T-helper 2 cell treated with Interferon-gamma antibody and Interleukin-4, amounts not matched to agents 100 ng/mL and 5 ng/mL, for 36 hours (primary cell): ENCODE measurements around the gene ZGLP1. TPM values are rescaled to one million over a fixed set of nuclear protein-coding genes. Genes with fewer than 3 reads are reported as not detected.

Experiments
- intact Hi-C: fragments of 100-400 bp; cut with micrococcal nuclease; formaldehyde crosslinking; loops from one replicate; pipeline ENCODE4 v1.15.1; 2023
- total RNA-seq: library from RNA; stranded (reverse); gene quantifications from 2 replicates; pipeline ENCODE4 v1.2.3, GENCODE V29; 2022

The ZGLP1 gene
- total RNA-seq, 1 donor from 2014 or later: 2.4 TPM

DNA sequence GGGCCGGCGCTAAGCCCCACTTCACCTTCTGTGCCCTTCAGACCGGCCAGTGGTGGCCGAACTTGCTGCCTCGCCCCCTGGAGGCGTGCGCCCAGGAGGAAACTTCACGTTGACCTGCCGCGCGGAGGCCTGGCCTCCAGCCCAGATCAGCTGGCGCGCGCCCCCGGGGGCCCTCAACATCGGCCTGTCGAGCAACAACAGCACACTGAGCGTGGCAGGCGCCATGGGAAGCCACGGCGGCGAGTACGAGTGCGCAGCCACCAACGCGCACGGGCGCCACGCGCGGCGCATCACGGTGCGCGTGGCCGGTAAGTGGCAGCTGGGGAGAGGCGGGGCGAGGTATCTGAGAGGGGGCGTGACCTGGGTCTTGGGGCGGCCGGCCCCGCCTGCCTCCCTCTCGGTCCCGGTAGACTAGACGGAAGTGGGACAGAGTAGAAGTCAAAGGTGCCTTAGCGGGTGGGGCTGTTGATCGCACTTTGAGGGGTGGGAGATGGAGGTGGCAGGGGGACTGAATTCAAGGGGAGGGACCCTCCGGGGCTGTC, 14.2 kb downstream of the ZGLP1 start:
- intact Hi-C loops: no loop called here

DNA sequence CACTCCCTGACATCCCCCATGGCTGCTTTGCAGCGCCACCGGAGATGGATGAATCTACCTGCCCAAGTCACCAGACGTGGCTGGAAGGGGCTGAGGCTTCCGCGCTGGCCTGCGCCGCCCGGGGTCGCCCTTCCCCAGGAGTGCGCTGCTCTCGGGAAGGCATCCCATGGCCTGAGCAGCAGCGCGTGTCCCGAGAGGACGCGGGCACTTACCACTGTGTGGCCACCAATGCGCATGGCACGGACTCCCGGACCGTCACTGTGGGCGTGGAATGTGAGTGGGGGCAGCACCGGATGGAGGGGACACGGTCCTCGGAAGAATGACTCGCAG, 15.3 kb downstream of the ZGLP1 start:
- intact Hi-C loops: no loop called here

DNA sequence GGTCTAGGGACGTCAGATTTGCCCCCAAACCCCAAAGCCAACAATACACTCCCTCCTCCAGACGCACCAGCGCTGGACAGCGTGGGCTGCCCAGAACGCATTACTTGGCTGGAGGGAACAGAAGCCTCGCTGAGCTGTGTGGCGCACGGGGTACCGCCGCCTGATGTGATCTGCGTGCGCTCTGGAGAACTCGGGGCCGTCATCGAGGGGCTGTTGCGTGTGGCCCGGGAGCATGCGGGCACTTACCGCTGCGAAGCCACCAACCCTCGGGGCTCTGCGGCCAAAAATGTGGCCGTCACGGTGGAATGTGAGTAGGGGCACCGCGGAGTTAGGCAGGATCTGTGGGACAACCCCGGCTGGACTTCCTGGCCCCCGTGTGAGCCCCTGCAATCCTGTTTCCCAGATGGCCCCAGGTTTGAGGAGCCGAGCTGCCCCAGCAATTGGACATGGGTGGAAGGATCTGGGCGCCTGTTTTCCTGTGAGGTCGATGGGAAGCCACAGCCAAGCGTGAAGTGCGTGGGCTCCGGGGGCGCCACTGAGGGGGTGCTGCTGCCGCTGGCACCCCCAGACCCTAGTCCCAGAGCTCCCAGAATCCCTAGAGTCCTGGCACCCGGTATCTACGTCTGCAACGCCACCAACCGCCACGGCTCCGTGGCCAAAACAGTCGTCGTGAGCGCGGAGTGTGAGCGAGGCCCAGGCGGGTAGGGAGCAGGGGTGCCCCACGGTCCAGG, 15.8 kb downstream of the ZGLP1 start:
- intact Hi-C loops: loop anchor here (2.0 kb wide), 1 partner anchor 39 kb away; the partner anchor contains the start of gene RAVER1

DNA sequence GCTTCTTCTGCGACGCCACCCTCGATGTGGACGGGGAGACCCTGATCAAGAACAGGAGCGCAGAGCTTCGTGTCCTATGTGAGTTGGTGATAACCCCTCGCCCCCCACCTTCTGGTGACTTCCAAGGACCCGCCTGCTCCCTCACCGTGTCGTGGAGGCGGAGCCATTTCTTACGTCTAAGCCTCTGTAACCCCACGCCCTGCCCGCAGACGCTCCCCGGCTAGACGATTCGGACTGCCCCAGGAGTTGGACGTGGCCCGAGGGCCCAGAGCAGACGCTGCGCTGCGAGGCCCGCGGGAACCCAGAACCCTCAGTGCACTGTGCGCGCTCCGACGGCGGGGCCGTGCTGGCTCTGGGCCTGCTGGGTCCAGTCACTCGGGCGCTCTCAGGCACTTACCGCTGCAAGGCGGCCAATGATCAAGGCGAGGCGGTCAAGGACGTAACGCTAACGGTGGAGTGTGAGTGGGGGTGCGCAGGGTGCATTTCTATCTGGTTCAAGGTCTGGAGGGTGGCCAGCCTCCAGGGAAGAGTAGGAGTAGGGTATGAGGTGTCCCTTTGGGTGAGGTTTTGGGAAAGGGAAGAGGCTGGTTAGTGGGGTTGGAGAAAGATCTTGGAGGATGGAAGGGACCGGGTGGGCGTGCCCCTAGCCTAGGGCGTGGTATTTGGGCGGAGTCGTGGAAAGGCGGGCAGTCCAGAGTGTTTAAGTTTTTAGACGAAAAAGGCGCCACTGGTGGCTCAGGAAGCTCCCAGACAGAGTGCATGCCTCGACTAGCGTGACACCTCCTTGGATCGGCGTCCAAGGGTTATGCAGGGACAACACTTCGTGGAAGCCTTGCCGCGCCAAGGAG, 16.6 kb downstream of the ZGLP1 start:
- intact Hi-C loops: loop anchor here (2.0 kb wide), 1 partner anchor 40 kb away; the partner anchor contains the start of gene RAVER1

DNA sequence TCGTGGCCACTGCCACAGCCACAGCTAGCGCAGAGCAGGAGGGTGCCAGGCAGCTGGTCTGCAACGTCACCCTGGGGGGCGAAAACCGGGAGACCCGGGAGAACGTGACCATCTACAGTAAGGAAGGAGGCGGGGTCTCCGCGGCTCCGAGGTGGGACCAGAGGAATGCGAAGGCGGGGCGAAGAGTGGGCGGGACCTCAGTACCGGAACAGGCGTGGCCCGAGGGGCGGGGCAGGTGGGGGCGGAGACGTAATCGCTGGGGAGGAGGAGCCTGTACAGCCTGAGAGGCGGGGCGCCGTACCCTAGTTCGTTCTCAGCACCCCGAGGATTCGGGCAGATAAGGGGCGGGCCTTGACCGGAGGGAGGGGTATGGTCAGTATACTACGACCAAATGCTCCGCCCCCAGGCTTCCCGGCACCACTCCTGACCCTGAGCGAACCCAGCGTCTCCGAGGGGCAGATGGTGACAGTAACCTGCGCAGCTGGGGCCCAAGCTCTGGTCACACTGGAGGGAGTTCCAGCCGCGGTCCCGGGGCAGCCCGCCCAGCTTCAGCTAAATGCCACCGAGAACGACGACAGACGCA, 17.3 kb downstream of the ZGLP1 start:
- intact Hi-C loops: loop anchor here (2.0 kb wide), 1 partner anchor 41 kb away; the partner anchor contains the start of gene RAVER1

DNA sequence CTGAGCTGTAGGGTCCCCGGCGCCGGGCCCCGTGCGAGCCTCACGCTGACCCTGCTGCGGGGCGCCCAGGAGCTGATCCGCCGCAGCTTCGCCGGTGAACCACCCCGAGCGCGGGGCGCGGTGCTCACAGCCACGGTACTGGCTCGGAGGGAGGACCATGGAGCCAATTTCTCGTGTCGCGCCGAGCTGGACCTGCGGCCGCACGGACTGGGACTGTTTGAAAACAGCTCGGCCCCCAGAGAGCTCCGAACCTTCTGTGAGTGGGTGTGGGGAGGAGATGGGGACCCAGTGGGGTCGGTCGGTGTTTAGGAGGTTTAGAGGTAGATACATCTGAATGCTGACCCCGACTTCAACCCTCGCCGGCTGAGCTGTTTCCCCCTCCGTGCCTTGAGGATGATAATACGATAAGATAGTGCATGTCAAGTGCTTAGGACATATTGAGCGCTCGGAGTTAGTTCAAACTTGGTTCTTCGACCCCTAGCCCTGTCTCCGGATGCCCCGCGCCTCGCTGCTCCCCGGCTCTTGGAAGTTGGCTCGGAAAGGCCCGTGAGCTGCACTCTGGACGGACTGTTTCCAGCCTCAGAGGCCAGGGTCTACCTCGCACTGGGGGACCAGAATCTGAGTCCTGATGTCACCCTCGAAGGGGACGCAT, 17.9 kb downstream of the ZGLP1 start:
- intact Hi-C loops: loop anchor here (2.0 kb wide), 1 partner anchor 41 kb away; the partner anchor contains the start of gene RAVER1

DNA sequence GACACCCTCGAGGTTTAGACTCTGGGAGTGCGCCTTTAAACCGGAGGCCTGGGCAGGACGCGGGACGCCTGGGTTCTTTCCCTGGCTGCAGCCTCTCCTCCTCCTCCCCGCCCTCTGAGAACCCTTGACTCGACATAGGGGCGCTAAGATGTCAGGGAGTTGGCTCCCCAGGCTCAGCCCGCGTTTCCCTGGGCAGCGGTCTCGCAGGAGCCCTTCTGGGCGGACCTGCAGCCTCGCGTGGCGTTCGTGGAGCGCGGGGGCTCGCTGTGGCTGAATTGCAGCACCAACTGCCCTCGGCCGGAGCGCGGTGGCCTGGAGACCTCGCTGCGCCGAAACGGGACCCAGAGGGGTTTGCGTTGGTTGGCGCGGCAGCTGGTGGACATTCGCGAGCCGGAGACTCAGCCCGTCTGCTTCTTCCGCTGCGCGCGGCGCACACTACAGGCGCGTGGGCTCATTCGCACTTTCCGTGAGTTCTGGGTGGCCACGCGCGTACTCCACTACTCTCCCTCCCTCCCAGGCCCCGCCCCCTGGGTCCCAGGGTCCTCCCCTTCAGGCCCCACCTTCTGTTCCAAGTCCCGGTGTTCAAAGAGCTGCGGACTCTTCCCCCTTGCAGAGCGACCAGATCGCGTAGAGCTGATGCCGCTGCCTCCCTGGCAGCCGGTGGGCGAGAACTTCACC, 18.6 kb downstream of the ZGLP1 start:
- intact Hi-C loops: no loop called here

DNA sequence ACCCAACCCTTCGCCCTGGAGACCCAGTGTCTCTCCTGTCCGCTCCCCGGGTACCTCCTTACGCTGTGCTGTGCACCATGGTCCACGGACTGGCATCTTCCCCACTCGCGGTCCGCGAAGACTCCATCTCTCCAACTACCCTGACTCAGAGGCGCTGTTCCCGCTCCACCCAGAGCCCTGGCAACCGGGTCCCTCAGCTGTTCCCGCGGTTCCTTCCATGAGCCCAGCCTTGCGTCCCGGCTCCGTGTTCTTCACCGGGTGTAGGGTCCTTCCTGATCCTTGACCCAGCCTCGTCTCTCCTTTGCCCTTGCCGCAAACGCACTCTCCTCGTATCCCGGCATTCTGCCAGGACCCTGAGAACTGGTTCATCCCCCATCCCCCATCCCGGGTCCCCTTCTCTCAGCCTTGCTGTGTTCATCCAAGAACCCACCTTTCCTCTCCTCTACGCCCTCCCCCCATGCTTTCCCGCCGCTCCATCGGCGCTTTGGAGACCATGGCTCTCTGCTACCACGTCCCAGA, 19.2 kb downstream of the ZGLP1 start:
- intact Hi-C loops: no loop called here

GRCh38 chr19:10289836-10290356, 19.7 kb downstream of the ZGLP1 start, which contains the start of gene ICAM5:
Gene ICAM5 (plus strand): TSS chr19:10289952. CDS start chr19:10290044, 92 bp downstream.
- intact Hi-C loops: no loop called here

DNA sequence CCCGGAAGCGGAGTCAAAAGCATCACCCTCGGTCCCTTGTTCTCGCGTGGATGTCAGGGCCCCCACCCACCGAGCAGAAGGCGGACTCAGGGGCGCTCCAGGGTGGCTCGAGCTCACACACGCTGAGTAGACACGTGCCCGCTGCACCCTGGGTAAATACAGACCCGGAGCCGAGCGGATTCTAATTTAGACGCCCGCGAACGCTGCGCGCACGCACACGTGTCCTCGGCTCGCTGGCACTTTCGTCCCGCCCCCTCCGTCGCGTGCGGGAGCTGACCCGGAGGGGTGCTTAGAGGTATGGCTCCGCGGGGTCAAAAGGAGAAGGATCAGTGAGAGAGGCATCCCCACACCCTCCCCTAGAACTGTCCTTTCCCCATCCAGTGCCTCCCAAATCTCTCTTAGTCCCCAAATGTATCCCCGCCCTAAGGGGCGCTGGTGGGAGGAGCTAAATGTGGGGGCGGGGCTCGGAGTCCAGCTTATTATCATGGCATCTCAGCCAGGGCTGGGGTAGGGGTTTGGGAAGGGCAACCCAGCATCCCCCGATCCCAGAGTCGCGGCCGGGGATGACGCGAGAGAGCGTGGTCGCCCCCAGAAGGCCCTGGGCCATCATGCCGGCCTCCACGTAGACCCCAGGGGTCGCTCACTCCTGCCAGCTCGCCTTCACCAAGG, 20.3 kb downstream of the ZGLP1 start:
- intact Hi-C loops: no loop called here

GRCh38 chr19:10288662-10289166, 20.9 kb downstream of the ZGLP1 start:
- intact Hi-C loops: no loop called here

DNA sequence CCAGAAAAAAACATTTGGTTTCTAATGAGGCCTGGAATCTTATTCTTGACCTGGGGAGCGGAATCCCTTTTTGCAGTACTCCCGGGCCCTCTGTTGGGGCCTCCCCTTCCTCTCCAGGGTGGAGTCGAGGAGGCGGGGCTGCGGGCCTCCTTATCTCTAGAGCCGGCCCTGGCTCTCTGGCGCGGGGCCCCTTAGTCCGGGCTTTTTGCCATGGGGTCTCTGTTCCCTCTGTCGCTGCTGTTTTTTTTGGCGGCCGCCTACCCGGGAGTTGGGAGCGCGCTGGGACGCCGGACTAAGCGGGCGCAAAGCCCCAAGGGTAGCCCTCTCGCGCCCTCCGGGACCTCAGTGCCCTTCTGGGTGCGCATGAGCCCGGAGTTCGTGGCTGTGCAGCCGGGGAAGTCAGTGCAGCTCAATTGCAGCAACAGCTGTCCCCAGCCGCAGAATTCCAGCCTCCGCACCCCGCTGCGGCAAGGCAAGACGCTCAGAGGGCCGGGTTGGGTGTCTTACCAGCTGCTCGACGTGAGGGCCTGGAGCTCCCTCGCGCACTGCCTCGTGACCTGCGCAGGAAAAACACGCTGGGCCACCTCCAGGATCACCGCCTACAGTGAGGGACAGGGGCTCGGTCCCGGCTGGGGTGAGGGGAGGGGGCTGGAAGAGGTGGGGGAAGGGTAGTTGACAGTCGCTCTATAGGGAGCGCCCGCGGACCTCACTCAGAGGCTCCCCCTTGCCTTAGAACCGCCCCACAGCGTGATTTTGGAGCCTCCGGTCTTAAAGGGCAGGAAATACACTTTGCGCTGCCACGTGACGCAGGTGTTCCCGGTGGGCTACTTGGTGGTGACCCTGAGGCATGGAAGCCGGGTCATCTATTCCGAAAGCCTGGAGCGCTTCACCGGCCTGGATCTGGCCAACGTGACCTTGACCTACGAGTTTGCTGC, 22.5 kb downstream of the ZGLP1 start, which contains the start of gene ICAM4:
TSS of gene ICAM4 (plus strand) at position 153 of the 935 bp plus-strand sequence. CDS start at position 211, 58 bp downstream.
- intact Hi-C loops: loop anchor here (1.0 kb wide), 1 partner anchor 16 kb away; the partner anchor contains the start of gene ICAM1

DNA sequence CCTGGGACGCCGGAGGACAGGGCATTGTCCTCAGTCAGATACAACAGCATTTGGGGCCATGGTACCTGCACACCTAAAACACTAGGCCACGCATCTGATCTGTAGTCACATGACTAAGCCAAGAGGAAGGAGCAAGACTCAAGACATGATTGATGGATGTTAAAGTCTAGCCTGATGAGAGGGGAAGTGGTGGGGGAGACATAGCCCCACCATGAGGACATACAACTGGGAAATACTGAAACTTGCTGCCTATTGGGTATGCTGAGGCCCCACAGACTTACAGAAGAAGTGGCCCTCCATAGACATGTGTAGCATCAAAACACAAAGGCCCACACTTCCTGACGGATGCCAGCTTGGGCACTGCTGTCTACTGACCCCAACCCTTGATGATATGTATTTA, 24.2 kb downstream of the ZGLP1 start:
- intact Hi-C loops: no loop called here

DNA sequence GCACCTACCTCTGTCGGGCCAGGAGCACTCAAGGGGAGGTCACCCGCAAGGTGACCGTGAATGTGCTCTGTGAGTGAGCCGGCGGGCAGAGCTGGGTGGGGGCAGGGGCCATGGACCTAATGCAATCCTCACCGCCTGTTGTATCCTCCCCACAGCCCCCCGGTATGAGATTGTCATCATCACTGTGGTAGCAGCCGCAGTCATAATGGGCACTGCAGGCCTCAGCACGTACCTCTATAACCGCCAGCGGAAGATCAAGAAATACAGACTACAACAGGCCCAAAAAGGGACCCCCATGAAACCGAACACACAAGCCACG, 24.7 kb downstream of the ZGLP1 start:
- intact Hi-C loops: no loop called here

DNA sequence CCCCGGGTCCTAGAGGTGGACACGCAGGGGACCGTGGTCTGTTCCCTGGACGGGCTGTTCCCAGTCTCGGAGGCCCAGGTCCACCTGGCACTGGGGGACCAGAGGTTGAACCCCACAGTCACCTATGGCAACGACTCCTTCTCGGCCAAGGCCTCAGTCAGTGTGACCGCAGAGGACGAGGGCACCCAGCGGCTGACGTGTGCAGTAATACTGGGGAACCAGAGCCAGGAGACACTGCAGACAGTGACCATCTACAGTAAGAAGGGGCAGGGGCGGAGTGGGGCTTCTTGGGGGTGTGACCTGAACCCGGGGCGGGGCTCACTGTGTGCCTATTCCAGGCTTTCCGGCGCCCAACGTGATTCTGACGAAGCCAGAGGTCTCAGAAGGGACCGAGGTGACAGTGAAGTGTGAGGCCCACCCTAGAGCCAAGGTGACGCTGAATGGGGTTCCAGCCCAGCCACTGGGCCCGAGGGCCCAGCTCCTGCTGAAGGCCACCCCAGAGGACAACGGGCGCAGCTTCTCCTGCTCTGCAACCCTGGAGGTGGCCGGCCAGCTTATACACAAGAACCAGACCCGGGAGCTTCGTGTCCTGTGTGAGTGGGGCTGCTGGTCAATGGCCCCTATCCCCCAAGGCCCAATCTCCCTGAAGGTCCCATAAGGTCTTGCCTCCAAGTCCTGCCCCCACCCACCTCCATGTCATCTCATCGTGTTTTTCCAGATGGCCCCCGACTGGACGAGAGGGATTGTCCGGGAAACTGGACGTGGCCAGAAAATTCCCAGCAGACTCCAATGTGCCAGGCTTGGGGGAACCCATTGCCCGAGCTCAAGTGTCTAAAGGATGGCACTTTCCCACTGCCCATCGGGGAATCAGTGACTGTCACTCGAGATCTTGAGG, 25.3 kb downstream of the ZGLP1 start:
- intact Hi-C loops: no loop called here

GRCh38 chr19:10283301-10284064, 26.1 kb downstream of the ZGLP1 start:
- intact Hi-C loops: no loop called here
